HepG2 (cell line): ENCODE measurements around the gene HKDC1. TPM values are rescaled to one million over a fixed set of nuclear protein-coding genes. Genes with fewer than 3 reads are reported as not detected.

Experiments used
- ATAC-seq: fragments of 200-7000 bp; cut with Tn5 transposase; 3 replicates; pipeline ENCODE4 v1.9.1; 2020; ENCODE audit warnings: mild to moderate bottlenecking, moderate library complexity
- BruUV-seq: library from RNA; stranded (reverse); fragments of 400-500 nt; replicated peaks from 2 replicates; lab custom pipeline; 2021; lab: Mats Ljungman, UMichigan
- CTCF ChIA-PET: fragments of 300-600 bp; formaldehyde crosslinking; extraction: SDS; loops from one replicate; lab custom pipeline; 2021; ENCODE audit warnings: low total read pairs, inconsistent platforms, low intra/inter-chr PET ratio; lab: Yijun Ruan, JAX
- POLR2A ChIA-PET: fragments of 350-600 bp; sonication (Branson Sonifier 250); formaldehyde crosslinking; loops from one replicate; lab custom pipeline; 2020; ENCODE audit warnings: antibody characterized with exemption, inconsistent platforms; lab: Yijun Ruan, JAX
- DNase-seq: peaks from one replicate; pipeline ENCODE4 v3.0.0-alpha.2; 2015; ENCODE audit warnings: low spot score
- FAIRE-seq: peaks from 3 replicates; lab custom pipeline; 2011; peaks lifted over from hg19 to GRCh38; lab: Jason Lieb, UNC
- H2AFZ ChIP-seq: one replicate; pipeline ENCODE4 v1.6.1; 2011; ENCODE audit warnings: low read length, inconsistent platforms
- H3K27ac ChIP-seq: fragments of 300-600 bp; 3 replicates; pipeline ENCODE4 v1.8.0; 2011; ENCODE audit warnings: mixed run types, mild to moderate bottlenecking, mixed read lengths, low read length, inconsistent platforms; ENCODE audit not compliant: insufficient read depth; ENCODE audit errors: extremely low read length
- H3K27me3 ChIP-seq, 2 experiments: fragments of 200-600 bp in 1 of 2; 2 replicates in 1 of 2; 3 replicates in 1 of 2; pipeline versions ENCODE4 v1.6.0 to v1.8.0; 2011; ENCODE audit warnings: low read length in 2 of 2, mild to moderate bottlenecking in 2 of 2, moderate library complexity in 2 of 2, inconsistent platforms in 1 of 2; ENCODE audit not compliant: insufficient read depth in 2 of 2, control insufficient read depth in 1 of 2
- H3K36me3 ChIP-seq, 2 experiments: fragments of 200-600 bp in 1 of 2; replicated peaks in 1 of 2; 2 replicates in 1 of 2; 3 replicates in 1 of 2; pipeline versions ENCODE4 v1.5.1 to v1.8.0; 2011; ENCODE audit warnings: low read length in 2 of 2, inconsistent platforms in 1 of 2; ENCODE audit not compliant: insufficient read depth in 2 of 2, control insufficient read depth in 1 of 2
- H3K4me1 ChIP-seq: 2 replicates; pipeline ENCODE4 v1.5.1; 2012; ENCODE audit warnings: low read length, inconsistent platforms; ENCODE audit not compliant: insufficient read depth
- H3K4me2 ChIP-seq: 2 replicates; pipeline ENCODE4 v1.6.0; 2011; ENCODE audit warnings: low read depth, low read length, inconsistent platforms
- H3K4me3 ChIP-seq, 3 experiments: fragments of 200-600 bp in 1 of 3; sonication (generic), shearing (Covaris generic) in 1 of 3; replicated peaks in 1 of 3; 2 replicates each; pipeline ENCODE4 v1.5.1; 2011 to 2016; ENCODE audit warnings: low read length in 3 of 3, inconsistent platforms in 2 of 3, low read depth in 2 of 3, mild to moderate bottlenecking in 2 of 3, control low read depth in 1 of 3, mixed read lengths in 1 of 3; ENCODE audit not compliant: insufficient read depth in 1 of 3
- H3K79me2 ChIP-seq: one replicate; pipeline ENCODE4 v1.6.1; 2011; ENCODE audit warnings: low read length, inconsistent platforms; ENCODE audit not compliant: insufficient read depth
- H3K9ac ChIP-seq: 2 replicates; pipeline ENCODE4 v1.6.0; 2011; ENCODE audit warnings: mild to moderate bottlenecking, low read depth, low read length, inconsistent platforms; ENCODE audit not compliant: insufficient read depth
- H3K9me3 ChIP-seq: 2 replicates; pipeline ENCODE4 v1.5.1; 2012; ENCODE audit warnings: mild to moderate bottlenecking, low read length
- H4K20me1 ChIP-seq: 2 replicates; pipeline ENCODE4 v1.6.0; 2011; ENCODE audit warnings: inconsistent platforms, mild to moderate bottlenecking, low read length, moderate library complexity; ENCODE audit not compliant: insufficient read depth
- ATF7 ChIP-seq, 2 experiments: fragments of 450-650 bp in 1 of 2; sonication (generic) in 1 of 2; formaldehyde crosslinking in 1 of 2; IDR thresholded peaks; 2 replicates each; pipeline versions ENCODE4 v1.4.0 to v1.6.1; 2016 to 2020; ENCODE audit warnings: antibody characterized with exemption in 1 of 2, mild to moderate bottlenecking in 1 of 2, missing genetic modification reagents in 1 of 2
- CREB1 ChIP-seq, 2 experiments: fragments of 450-650 bp in 1 of 2; IDR thresholded peaks; 2 replicates each; pipeline ENCODE4 v1.6.1; 2016 to 2017; ENCODE audit warnings: control low read depth in 1 of 2, mild to moderate bottlenecking in 1 of 2, missing compliant biosample characterization in 1 of 2, missing genetic modification characterization in 1 of 2
- EED ChIP-seq: sonication (generic); formaldehyde crosslinking; IDR thresholded peaks from 2 replicates; pipeline ENCODE4 v1.5.0; 2020; ENCODE audit warnings: mild to moderate bottlenecking, missing genetic modification reagents
- NRL ChIP-seq: sonication (generic); formaldehyde crosslinking; IDR thresholded peaks from 2 replicates; pipeline ENCODE4 v1.5.0; 2020; ENCODE audit warnings: missing genetic modification reagents, mild to moderate bottlenecking, moderate library complexity, borderline replicate concordance
- SMC3 ChIP-seq: IDR thresholded peaks from 2 replicates; pipeline ENCODE4 v1.6.1; 2011; ENCODE audit warnings: low read length, improper control_type of control experiment
- TAF1 ChIP-seq: sonication (generic); formaldehyde crosslinking; IDR thresholded peaks from 2 replicates; pipeline ENCODE4 v1.4.0; 2020; ENCODE audit warnings: missing genetic modification reagents
- TARDBP ChIP-seq: sonication (generic); formaldehyde crosslinking; IDR thresholded peaks from 2 replicates; pipeline ENCODE4 v1.8.0; 2022; ENCODE audit warnings: mild to moderate bottlenecking, missing genetic modification reagents
- ZNF629 ChIP-seq: sonication (generic); formaldehyde crosslinking; conservative IDR thresholded peaks from 2 replicates; pipeline ENCODE4 v1.5.0; 2020; ENCODE audit warnings: missing genetic modification reagents
- ZSCAN12 ChIP-seq: sonication (generic); formaldehyde crosslinking; IDR thresholded peaks from 2 replicates; pipeline ENCODE4 v1.9.0; 2021; ENCODE audit warnings: mild to moderate bottlenecking, missing genetic modification reagents
- WGBS: methylation state at CpG from one replicate; pipeline ENCODE4 v1.1.6; 2017; ENCODE audit warnings: low lambda C conversion rate; 5-methylcytosine and 5-hydroxymethylcytosine counted together
- in situ Hi-C: cut with HindIII; loops from 2 replicates; pipeline ENCODE4 v1.10.0; 2017; ENCODE audit warnings: low pct_unique_long_range_greater_than_20kb; ENCODE audit not compliant: extremely low pct_ligation_motif_present
- intact Hi-C: fragments of 100-400 bp; cut with micrococcal nuclease; formaldehyde crosslinking; loops from one replicate; pipeline ENCODE4 v1.10.0; 2022; ENCODE audit not compliant: unreplicated experiment
- polyA plus RNA-seq, 8 experiments: library from polyadenylated mRNA; depleted of rRNA in 3 of 8; stranded (reverse) in 7 of 8; unstranded in 1 of 8; fragments of >200 nt; fragmentation: Illumina TruSeq in 4 of 8; extraction: Trizol in 4 of 8; gene quantifications; 2 replicates each; pipeline versions ENCODE4 v1.2.1 to v1.2.3, GENCODE V29; 2011 to 2016; ENCODE audit warnings: low read depth in 4 of 8, missing spikeins in 1 of 8, mixed read lengths in 1 of 8; ENCODE audit not compliant: insufficient read depth in 1 of 8
- total RNA-seq, 5 experiments: library from RNA; depleted of rRNA; stranded (reverse); fragments of >200 nt; fragmentation: Illumina TruSeq; extraction: Trizol; gene quantifications; 2 replicates each; pipeline ENCODE4 v1.2.3, GENCODE V29; 2016; ENCODE audit warnings: low read depth in 1 of 5
- TF ChIP-seq, protein P1 (sequence below): sonication (generic); formaldehyde crosslinking; IDR thresholded peaks from 2 replicates; pipeline ENCODE4 v1.5.1; 2020; ENCODE audit warnings: mild to moderate bottlenecking, missing genetic modification reagents, moderate library complexity

Gene HKDC1
- total and polyA plus RNA-seq, 2 of the 13 experiments (the other 11 are each of a cell fraction or from before 2014, with no cell fraction given) = 8.1 to 12.4 TPM

DNA sequence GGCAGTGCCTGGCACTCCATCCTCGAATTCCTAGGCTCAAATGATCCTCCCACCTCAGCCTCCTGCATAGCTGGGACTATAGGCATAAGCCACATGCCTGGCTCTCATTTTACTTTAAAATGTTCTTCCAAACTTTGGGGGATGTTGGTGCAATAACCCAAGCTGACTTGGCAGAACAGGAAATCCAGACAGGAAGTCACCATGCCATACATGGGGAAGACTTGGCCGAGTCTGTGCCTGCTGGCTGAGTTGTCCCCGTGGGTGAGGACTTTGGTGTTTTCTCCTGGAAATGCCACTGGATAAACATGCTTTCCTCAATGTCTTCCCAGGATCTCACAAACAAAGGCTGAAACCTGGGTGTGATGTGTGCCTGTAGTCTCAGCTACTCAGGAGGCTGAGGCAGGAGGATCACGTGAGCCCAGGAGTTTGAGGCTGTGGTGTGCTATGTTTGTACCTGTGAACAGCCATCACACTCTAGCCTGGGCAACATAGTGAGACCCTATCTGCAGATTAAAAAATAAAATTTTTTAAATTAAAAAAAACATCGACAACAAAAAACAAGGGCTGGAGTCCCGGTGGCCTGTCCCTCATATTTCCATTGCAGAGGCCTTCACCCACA is 19.8 kb downstream of the HKDC1 start:
- Histone ChIP-seq H3K27ac (no peak overlapping the region), H3K4me2 (no peak overlapping the region), H3K79me2 (no peaks in the 10 kb centered on the region), H4K20me1 (no peaks in the 10 kb centered on the region; the same call in 1 of the 2 replicates), H3K9me3 (no peaks in the 10 kb centered on the region), H3K4me1 (no peaks in the 10 kb centered on the region), H3K36me3 (peaks cover 3 to 10% of the 10 kb centered on the region in 2 experiments; a peak in 1 of 5 replicates), H3K4me3 (no peak overlapping the region), H3K9ac (no peak overlapping the region), H3K27me3 (no peaks in the 10 kb centered on the region), H2AFZ (no peak overlapping the region)
- BruUV-seq = no TSS peak
- ChIA-PET POLR2A (no interaction called here), CTCF (interaction anchor here (1.5 kb wide), 1 partner anchor 153 kb away, joined by 6 read pairs; no protein-coding TSS in a partner anchor)
- 96% methylated on average over 6 of the region's 6 CpGs for WGBS
- intact Hi-C loops (no loop called here), in situ Hi-C loops (loop anchor here (5.0 to 10.0 kb wide), 2 partner anchors 147 to 265 kb away; no protein-coding TSS in a partner anchor)
- ATAC-seq (no peak), DNase-seq (no peak), FAIRE-seq (no peak)
- TF ChIP-seq ATF7 (IDR thresholded peaks at IDR 0.05) (no peak), ATF7 (CRISPR knock-in tag; IDR thresholded peaks at IDR 0.05) (no peak), TARDBP (no peak), CREB1 (IDR thresholded peaks at IDR 0.05) (no peak), CREB1 (CRISPR knock-in tag; IDR thresholded peaks at IDR 0.05) (no peak), SMC3 (no peak), TAF1 (CRISPR knock-in tag) (no peak), ZSCAN12 (no peak), EED (CRISPR knock-in tag) (no peak), NRL (CRISPR knock-in tag) (no peak), ZNF629 (CRISPR knock-in tag) (no peak)
- TF ChIP-seq, protein P1, sequence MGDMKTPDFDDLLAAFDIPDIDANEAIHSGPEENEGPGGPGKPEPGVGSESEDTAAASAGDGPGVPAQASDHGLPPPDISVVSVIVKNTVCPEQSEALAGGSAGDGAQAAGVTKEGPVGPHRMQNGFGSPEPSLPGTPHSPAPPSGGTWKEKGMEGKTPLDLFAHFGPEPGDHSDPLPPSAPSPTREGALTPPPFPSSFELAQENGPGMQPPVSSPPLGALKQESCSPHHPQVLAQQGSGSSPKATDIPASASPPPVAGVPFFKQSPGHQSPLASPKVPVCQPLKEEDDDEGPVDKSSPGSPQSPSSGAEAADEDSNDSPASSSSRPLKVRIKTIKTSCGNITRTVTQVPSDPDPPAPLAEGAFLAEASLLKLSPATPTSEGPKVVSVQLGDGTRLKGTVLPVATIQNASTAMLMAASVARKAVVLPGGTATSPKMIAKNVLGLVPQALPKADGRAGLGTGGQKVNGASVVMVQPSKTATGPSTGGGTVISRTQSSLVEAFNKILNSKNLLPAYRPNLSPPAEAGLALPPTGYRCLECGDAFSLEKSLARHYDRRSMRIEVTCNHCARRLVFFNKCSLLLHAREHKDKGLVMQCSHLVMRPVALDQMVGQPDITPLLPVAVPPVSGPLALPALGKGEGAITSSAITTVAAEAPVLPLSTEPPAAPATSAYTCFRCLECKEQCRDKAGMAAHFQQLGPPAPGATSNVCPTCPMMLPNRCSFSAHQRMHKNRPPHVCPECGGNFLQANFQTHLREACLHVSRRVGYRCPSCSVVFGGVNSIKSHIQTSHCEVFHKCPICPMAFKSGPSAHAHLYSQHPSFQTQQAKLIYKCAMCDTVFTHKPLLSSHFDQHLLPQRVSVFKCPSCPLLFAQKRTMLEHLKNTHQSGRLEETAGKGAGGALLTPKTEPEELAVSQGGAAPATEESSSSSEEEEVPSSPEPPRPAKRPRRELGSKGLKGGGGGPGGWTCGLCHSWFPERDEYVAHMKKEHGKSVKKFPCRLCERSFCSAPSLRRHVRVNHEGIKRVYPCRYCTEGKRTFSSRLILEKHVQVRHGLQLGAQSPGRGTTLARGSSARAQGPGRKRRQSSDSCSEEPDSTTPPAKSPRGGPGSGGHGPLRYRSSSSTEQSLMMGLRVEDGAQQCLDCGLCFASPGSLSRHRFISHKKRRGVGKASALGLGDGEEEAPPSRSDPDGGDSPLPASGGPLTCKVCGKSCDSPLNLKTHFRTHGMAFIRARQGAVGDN = no peak
